A549 (cell line): ENCODE measurements around the gene SPSB3.

Source experiments
- BHLHE40 ChIP-seq: IDR thresholded peaks from 2 replicates; pipeline ENCODE4 v1.6.1; 2012; ENCODE audit warnings: low read depth, low read length, inconsistent platforms
- CBX8 ChIP-seq: fragments of 200-600 bp; sonication (generic); IDR thresholded peaks from 2 replicates; pipeline ENCODE4 v1.6.1; 2016
- CHD4 ChIP-seq: fragments of 200-600 bp; sonication (generic); IDR thresholded peaks from 2 replicates; pipeline ENCODE4 v1.6.1; 2016; ENCODE audit warnings: antibody characterized with exemption, mild to moderate bottlenecking, borderline replicate concordance
- CTCF ChIP-seq: fragments of >200 bp; sonication (Bioruptor Twin); formaldehyde crosslinking; IDR thresholded peaks from 3 replicates; pipeline ENCODE4 v1.5.1; 2016
- EHMT2 ChIP-seq: fragments of 200-600 bp; sonication (generic); IDR thresholded peaks from 2 replicates; pipeline ENCODE4 v1.6.1; 2016; ENCODE audit warnings: antibody characterized with exemption, low read depth, mild to moderate bottlenecking, moderate library complexity
- JUNB ChIP-seq: fragments of >200 bp; sonication (Bioruptor Twin); formaldehyde crosslinking; IDR thresholded peaks from 2 replicates; pipeline ENCODE4 v1.6.1; 2016
- PHF8 ChIP-seq: fragments of 200-600 bp; sonication (generic); IDR thresholded peaks from 2 replicates; pipeline ENCODE4 v1.6.1; 2016; ENCODE audit warnings: low read depth, mild to moderate bottlenecking, antibody characterized with exemption, moderate library complexity, borderline replicate concordance
- POLR2A ChIP-seq: IDR thresholded peaks from 2 replicates; pipeline ENCODE4 v1.6.1; 2012; ENCODE audit warnings: mild to moderate bottlenecking, low read length
- RNF2 ChIP-seq: fragments of 200-600 bp; sonication (generic); IDR thresholded peaks from 2 replicates; pipeline ENCODE4 v1.6.1; 2016; ENCODE audit warnings: low read depth, mild to moderate bottlenecking, antibody characterized with exemption, moderate library complexity, borderline replicate concordance
- SMC3 ChIP-seq: fragments of >200 bp; sonication (Bioruptor Twin); formaldehyde crosslinking; IDR thresholded peaks from 3 replicates; pipeline ENCODE4 v1.6.1; 2018; ENCODE audit warnings: inconsistent platforms

GRCh38 chr16:1773703-1774447 is 8.5 kb downstream of the SPSB3 start:
- TF ChIP-seq PHF8 (no peak), CTCF (no peak; the same call in 2 of the 3 replicates), POLR2A (no peak), RNF2 (no peak), CHD4 (no peak), CBX8 (no peak), EHMT2 (no peak), BHLHE40 (no peak), JUNB (no peak), SMC3 (no peak)
